T-helper 2 cell treated with Interferon-gamma antibody and Interleukin-4, amounts not matched to agents 100 ng/mL and 5 ng/mL, for 36 hours (primary cell): ENCODE results near the gene CENPT. TPM values are rescaled to one million over a fixed set of nuclear protein-coding genes. Genes with fewer than 3 reads are reported as not detected.

Experiments used
- intact Hi-C: fragments of 100-400 bp; cut with micrococcal nuclease; formaldehyde crosslinking; loops from one replicate; pipeline ENCODE4 v1.15.1; 2023
- total RNA-seq: library from RNA; stranded (reverse); gene quantifications from 2 replicates; pipeline ENCODE4 v1.2.3, GENCODE V29; 2022

The CENPT gene
- total RNA-seq, 1 donor from 2014 or later: 54.2 TPM

GRCh38 chr16:67779256-67780014 is 68.1 kb downstream of the CENPT start:
- intact Hi-C loops: no loop called here

Other genes starting within 250 kb of the CENPT start
- 178 and 195 TPM in 2 replicates for gene CARMIL2, start 202.5 kb downstream of the CENPT start, total RNA-seq
- 39.1 and 41.1 TPM in 2 replicates for gene ACD, start 187.4 kb downstream of the CENPT start, total RNA-seq
- gene PARD6A, start 186.7 kb downstream of the CENPT start, total RNA-seq: 10.1 TPM in 2 replicates
- 5.1 and 6.8 TPM in 2 replicates for gene ENKD1, start 180.9 kb downstream of the CENPT start, total RNA-seq
- gene C16orf86, start 180.9 kb downstream of the CENPT start, total RNA-seq: 0.95 and 1.9 TPM in 2 replicates
- 12.1 and 14.2 TPM in 2 replicates for gene GFOD2, start 128.4 kb downstream of the CENPT start, total RNA-seq
- gene RANBP10, start 41.1 kb downstream of the CENPT start, total RNA-seq: 22.7 and 23.2 TPM in 2 replicates
- 0.36 and 0.73 TPM in 2 replicates for gene TSNAXIP1, start 40.8 kb downstream of the CENPT start, total RNA-seq
- gene THAP11, start 5.4 kb downstream of the CENPT start, total RNA-seq: 44.3 and 45.8 TPM in 2 replicates
- 138 and 143 TPM in 2 replicates for gene NUTF2, start 760 bp downstream of the CENPT start, total RNA-seq
- gene EDC4, start 25.4 kb upstream of the CENPT start, total RNA-seq: 106 and 112 TPM in 2 replicates
- 0.61 and 0.84 TPM in 2 replicates for gene NRN1L, start 37.2 kb upstream of the CENPT start, total RNA-seq
- 20.7 and 22.1 TPM in 2 replicates for gene PSKH1, start 45.6 kb upstream of the CENPT start, total RNA-seq
- 9.6 and 11.9 TPM in 2 replicates for gene CTRL, start 84.2 kb upstream of the CENPT start, total RNA-seq
- gene PSMB10, start 89.2 kb upstream of the CENPT start, total RNA-seq: 335 and 352 TPM in 2 replicates
- gene LCAT, start 96.4 kb upstream of the CENPT start, total RNA-seq: 16.8 and 20.5 TPM in 2 replicates
- gene SLC12A4, start 120.9 kb upstream of the CENPT start, total RNA-seq: 40.2 and 41.9 TPM in 2 replicates
- gene DPEP3, start 132.8 kb upstream of the CENPT start, total RNA-seq: 0.14 TPM in 1 of 2 replicates, not detected in the other
- gene DPEP2, start 151.8 kb upstream of the CENPT start, total RNA-seq: 14.8 and 16.8 TPM in 2 replicates
- not detected in 2 replicates for gene DPEP2NB, start 168.2 kb upstream of the CENPT start, total RNA-seq
- gene DDX28, start 175.5 kb upstream of the CENPT start, total RNA-seq: 14.5 and 16.5 TPM in 2 replicates
- 23.8 and 25.0 TPM in 2 replicates for gene DUS2, start 175.6 kb upstream of the CENPT start, total RNA-seq
- 203 and 205 TPM in 2 replicates for gene NFATC3, start 237.7 kb upstream of the CENPT start, total RNA-seq